Spleen (tissue), 7 donors: Measurements from ENCODE around the gene HTATSF1.

ENCODE experiments used
- CTCF ChIP-seq, 11 experiments: fragments of 200-600 bp in 7 of 11; fragments of 450-650 bp in 4 of 11; sonication (generic) in 4 of 11; IDR thresholded peaks in 8 of 11; conservative IDR thresholded peaks in 3 of 11; 1 replicate in 7 of 11; 2 replicates in 4 of 11; pipeline versions ENCODE4 v1.4.0 to v1.8.0; 2016 to 2021; ENCODE audit warnings: antibody characterized with exemption in 11 of 11, inconsistent platforms in 4 of 11, mild to moderate bottlenecking in 1 of 11
- POLR2A ChIP-seq, 3 donors: fragments of 450-650 bp; IDR thresholded peaks; one replicate each; pipeline ENCODE4 v1.5.1; 2017; ENCODE audit warnings: antibody characterized with exemption in 3 of 3, mild to moderate bottlenecking in 1 of 3
- donor health status: DM: no; HTN: no; CAD: no; lungs with moderate emphysema.
- donor health status: DM: no; HTN: no; CAD: no.
- donor health status: DM: no; HTN: no; CAD: no.

GRCh38 chrX:136541294-136541693, 43.9 kb downstream of the HTATSF1 start:
- no peak for TF ChIP-seq POLR2A (IDR thresholded peaks at IDR 0.05)
- TF ChIP-seq CTCF (IDR thresholded peaks at IDR 0.05 in 8 of 11, conservative IDR thresholded peaks at IDR 0.05 in 3 of 11) = no peak
